Common myeloid progenitor, CD34-positive (primary cell): ENCODE results near the gene NAGPA.

Experiments used
- CTCF ChIA-PET: fragments of 350-600 bp; sonication (Branson Sonifier 250); formaldehyde crosslinking; loops from one replicate; lab custom pipeline; 2021; ENCODE audit warnings: antibody characterized with exemption; lab: Charles Lee
- POLR2A ChIA-PET: fragments of 350-600 bp; sonication (Branson Sonifier 250); formaldehyde crosslinking; loops from one replicate; lab custom pipeline; 2021; ENCODE audit warnings: antibody characterized with exemption; lab: Charles Lee
- DNase-seq, 3 donors: peaks; one replicate each; pipeline versions ENCODE4 v3.0.0 to v3.0.0-alpha.2; 2013
- H3K27ac ChIP-seq, 2 experiments: 1 replicate in 1 of 2; 2 replicates in 1 of 2; pipeline ENCODE4 v1.7.0; 2013; ENCODE audit warnings: inconsistent platforms in 2 of 2, low read length in 2 of 2, mild to moderate bottlenecking in 2 of 2, low read depth in 1 of 2, moderate library complexity in 1 of 2; ENCODE audit not compliant: severe bottlenecking in 2 of 2, insufficient read depth in 1 of 2, poor library complexity in 1 of 2
- H3K27me3 ChIP-seq, 5 experiments: replicated peaks in 2 of 5; 1 replicate in 3 of 5; 2 replicates in 2 of 5; pipeline versions ENCODE4 v1.6.1 to v1.7.0; 2013; ENCODE audit warnings: low read length in 4 of 5, mild to moderate bottlenecking in 2 of 5, moderate library complexity in 2 of 5, inconsistent platforms in 1 of 5; ENCODE audit not compliant: insufficient read depth in 5 of 5, control insufficient read depth in 4 of 5
- H3K36me3 ChIP-seq, 4 experiments: 1 replicate in 2 of 4; 2 replicates in 2 of 4; pipeline versions ENCODE4 v1.6.1 to v1.7.0; 2013; ENCODE audit warnings: low read length in 3 of 4, control low read depth in 1 of 4, mild to moderate bottlenecking in 1 of 4; ENCODE audit not compliant: control insufficient read depth in 4 of 4, insufficient read depth in 4 of 4
- H3K4me1 ChIP-seq, 4 experiments: 1 replicate in 3 of 4; 2 replicates in 1 of 4; pipeline versions ENCODE4 v1.6.1 to v1.7.1; 2013; ENCODE audit warnings: low read length in 3 of 4, mild to moderate bottlenecking in 3 of 4, control low read depth in 1 of 4, inconsistent platforms in 1 of 4, moderate library complexity in 1 of 4; ENCODE audit not compliant: control insufficient read depth in 4 of 4, insufficient read depth in 4 of 4; ENCODE audit errors: control extremely low read depth in 1 of 4
- H3K4me3 ChIP-seq, 7 experiments: 1 replicate in 4 of 7; 2 replicates in 3 of 7; pipeline versions ENCODE4 v1.5.1 to v1.7.0; 2013; ENCODE audit warnings: mild to moderate bottlenecking in 7 of 7, low read length in 6 of 7, moderate library complexity in 6 of 7, inconsistent platforms in 2 of 7, low read depth in 2 of 7, control low read depth in 1 of 7; ENCODE audit not compliant: insufficient read depth in 4 of 7, control insufficient read depth in 1 of 7; ENCODE audit errors: extremely low read depth in 1 of 7
- H3K9me3 ChIP-seq, 5 experiments: 1 replicate in 4 of 5; 2 replicates in 1 of 5; pipeline versions ENCODE4 v1.6.1 to v1.7.1; 2013; ENCODE audit warnings: low read length in 4 of 5, mild to moderate bottlenecking in 2 of 5, inconsistent platforms in 1 of 5, low read depth in 1 of 5, moderate library complexity in 1 of 5; ENCODE audit not compliant: control insufficient read depth in 4 of 5, insufficient read depth in 2 of 5; ENCODE audit errors: control extremely low read depth in 1 of 5
- WGBS: methylation state at CpG from one replicate; pipeline ENCODE4 v1.1.5; 2013; ENCODE audit not compliant: insufficient coverage; 5-methylcytosine and 5-hydroxymethylcytosine counted together

Gene NAGPA

DNA sequence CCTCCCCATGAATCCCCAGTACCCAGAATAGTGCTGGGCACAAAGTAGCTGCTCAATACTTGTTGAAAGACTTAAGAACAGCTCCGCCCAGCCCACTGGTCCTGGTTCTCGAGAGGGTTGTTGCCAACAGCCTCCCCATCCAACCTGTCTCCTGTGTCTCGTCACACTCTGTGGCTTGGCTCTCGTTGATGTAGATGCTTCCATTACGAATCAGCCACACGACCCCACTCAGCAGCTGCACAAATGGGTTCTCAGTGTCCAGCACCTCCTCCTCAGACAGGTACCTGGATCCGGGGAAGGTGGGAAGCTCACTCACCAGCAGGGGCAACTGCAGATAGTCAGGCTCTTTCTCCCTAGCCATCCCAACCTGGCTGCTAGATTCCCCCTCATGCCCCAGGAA lies 2.1 kb downstream of the NAGPA start:
- H3K4me3 ChIP-seq: no peak overlapping the region
- 97% methylated on average over 7 of the region's 7 CpGs for WGBS
- H3K9me3 ChIP-seq: no peaks in the 10 kb centered on the region
- DNase-seq: no peak
- no peak overlapping the region for H3K27ac ChIP-seq
- peaks cover 0 to 3% (median 0%) of the 10 kb centered on the region in 5 experiments for H3K27me3 ChIP-seq
- ChIA-PET CTCF (no interaction called here), POLR2A (no interaction called here)
- peaks cover 10 to 18% (median 14%) of the 10 kb centered on the region in 4 experiments for H3K4me1 ChIP-seq
- peaks cover 0 to 33% (median 12%) of the 10 kb centered on the region in 4 experiments for H3K36me3 ChIP-seq

DNA sequence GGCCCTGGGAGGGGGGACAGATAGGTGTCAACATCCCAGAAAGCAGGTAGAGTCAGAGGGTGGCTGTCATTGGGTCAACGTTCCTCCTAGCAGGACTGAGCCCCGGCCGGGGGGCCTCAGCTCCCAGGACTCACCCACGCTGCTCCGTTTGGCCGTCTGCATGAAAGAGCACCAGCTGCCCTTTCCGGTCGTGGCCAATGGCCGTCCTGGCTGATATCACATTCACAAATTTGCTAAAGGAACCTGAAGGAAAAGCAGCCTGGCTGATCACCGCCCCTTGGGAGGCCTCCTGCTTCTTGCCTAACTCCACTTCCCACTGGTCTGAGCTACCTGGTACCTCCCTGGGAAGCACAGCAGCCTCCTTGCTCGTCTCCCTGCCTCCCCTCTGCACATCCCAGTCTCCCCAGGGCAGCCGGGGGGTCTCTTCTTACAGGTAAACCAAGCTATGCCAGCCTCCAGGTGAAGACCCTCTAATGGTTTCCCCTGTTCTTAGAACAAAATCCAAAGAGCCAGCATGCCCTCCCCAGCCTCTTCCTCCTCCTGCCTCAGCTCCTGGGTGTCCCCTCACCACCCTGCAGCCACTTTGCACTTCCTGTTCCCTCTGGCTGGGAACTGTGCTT lies 3.4 kb downstream of the NAGPA start:
- POLR2A ChIA-PET: interaction anchor here (0.6 kb wide), 1 partner anchor 137 kb away, joined by 4 read pairs; no protein-coding TSS in a partner anchor
- 91% methylated on average over 11 of the region's 12 CpGs for WGBS
- DNase-seq: no peak
- Histone ChIP-seq H3K36me3 (peaks cover 0 to 38% (median 12%) of the 10 kb centered on the region in 4 experiments), H3K9me3 (no peaks in the 10 kb centered on the region), H3K4me3 (no peak overlapping the region), H3K4me1 (peaks cover 10 to 18% (median 14%) of the 10 kb centered on the region in 4 experiments), H3K27me3 (no peaks in the 10 kb centered on the region), H3K27ac (no peak overlapping the region)
- CTCF ChIA-PET: interaction anchor here (1.5 kb wide), 1 partner anchor 22 kb away, joined by 3 read pairs; no protein-coding TSS in a partner anchor

DNA sequence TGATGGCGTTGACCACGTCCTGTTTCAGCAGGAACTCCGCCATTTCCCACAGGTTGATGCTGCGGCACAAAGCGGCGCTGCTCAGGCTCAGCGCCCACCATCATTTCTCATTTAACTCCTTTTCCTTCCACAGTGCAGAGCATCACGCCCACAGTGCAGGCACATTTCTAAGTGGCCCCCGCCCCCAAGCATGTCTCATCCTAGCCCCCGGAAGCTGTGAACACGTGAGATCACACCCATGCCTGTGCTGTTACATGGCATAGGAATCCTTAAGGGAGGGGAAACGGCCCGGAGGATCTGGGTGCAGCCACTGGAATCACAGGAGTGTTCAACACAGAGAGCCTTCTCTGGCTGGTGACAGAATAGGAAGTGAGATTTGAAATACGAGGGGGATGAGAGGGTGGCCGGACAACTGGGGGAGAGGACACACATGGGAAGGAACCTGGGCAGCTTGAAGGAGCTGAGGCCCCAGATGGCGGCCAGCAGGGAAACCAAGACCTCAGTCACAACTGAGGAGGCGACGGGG lies 4.7 kb downstream of the NAGPA start:
- Histone ChIP-seq H3K4me3 (no peak overlapping the region), H3K27me3 (no peaks in the 10 kb centered on the region), H3K4me1 (peaks cover 4 to 13% (median 10%) of the 10 kb centered on the region in 4 experiments), H3K36me3 (peaks cover 0 to 48% (median 12%) of the 10 kb centered on the region in 4 experiments), H3K9me3 (no peaks in the 10 kb centered on the region), H3K27ac (no peak overlapping the region)
- DNase-seq: no peak
- CTCF ChIA-PET: interaction anchor here (1.5 kb wide), 1 partner anchor 24 kb away, joined by 3 read pairs; no protein-coding TSS in a partner anchor
- POLR2A ChIA-PET: no interaction called here
- WGBS: 94% methylated on average over 12 of the region's 18 CpGs

DNA sequence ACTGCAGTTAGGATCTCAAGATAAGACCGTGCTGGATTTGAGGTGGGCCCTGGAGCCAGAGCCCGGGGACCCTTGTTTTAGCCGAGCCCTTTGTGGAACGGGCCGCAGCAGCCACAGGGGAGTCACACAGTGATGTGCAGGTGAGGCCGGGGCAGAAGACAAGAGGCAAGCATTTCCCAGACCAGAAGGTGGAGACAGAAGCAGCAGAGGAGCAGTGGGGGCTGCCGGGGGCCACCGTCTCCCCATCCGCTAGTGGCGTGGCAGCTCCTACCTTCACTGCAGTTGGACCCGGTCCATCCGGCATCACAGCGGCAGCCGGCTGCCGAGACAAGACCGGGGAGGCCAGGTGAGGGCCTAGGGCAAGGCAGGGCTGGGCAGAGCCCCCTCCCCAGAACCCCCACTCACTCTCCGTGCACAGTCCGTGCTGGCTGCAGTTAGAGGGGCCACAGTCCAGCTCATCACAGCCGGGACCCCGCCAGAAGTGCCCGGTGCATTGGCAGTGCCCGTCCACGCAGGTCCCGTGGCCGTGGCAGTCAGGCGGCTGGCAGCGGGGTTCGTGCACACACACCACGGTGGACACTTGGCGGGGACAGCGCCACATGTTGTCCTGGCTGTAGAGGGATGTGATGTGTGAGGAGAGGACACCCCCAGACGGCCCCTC lies 6.0 kb downstream of the NAGPA start:
- ChIA-PET POLR2A (interaction anchor here (0.6 kb wide), 1 partner anchor 1717 kb away, joined by 3 read pairs; no protein-coding TSS in a partner anchor), CTCF (interaction anchor here (0.6 kb wide), 1 partner anchor 158 kb away, joined by 3 read pairs; no protein-coding TSS in a partner anchor)

DNA sequence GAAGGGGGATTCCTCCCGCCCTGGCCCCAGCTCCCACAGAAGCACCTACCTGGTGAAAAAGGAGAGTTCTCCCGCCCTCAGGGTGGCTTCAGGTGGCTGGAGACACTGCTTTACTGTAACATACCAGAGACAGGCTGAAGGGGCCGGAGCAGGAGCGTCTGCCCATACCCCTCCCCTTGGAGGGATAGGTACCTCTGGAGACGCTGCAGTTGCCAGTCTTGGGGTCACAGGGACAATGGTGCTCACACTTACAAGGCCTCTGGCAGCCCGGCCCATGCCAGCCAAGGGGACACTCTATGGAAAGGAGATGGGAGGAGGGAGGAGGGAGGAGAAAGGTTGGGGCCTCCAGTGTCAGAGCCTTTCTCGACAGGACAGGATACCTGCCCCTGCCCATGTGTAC lies 6.6 kb downstream of the NAGPA start:
- Histone ChIP-seq H3K4me1 (no peaks in the 10 kb centered on the region), H3K9me3 (no peaks in the 10 kb centered on the region), H3K36me3 (peaks cover 0 to 48% (median 12%) of the 10 kb centered on the region in 4 experiments), H3K4me3 (no peak overlapping the region), H3K27me3 (no peaks in the 10 kb centered on the region), H3K27ac (no peak overlapping the region)
- POLR2A ChIA-PET: no interaction called here
- CTCF ChIA-PET: no interaction called here
- WGBS: 94% methylated on average over 5 of the region's 7 CpGs
- no peak for DNase-seq

More for the DNA sequence above, 6.0 kb downstream of the NAGPA start:
- H3K4me3 ChIP-seq: no peak overlapping the region
- no peak overlapping the region for H3K27ac ChIP-seq
- H3K27me3 ChIP-seq: no peaks in the 10 kb centered on the region
- no peak for DNase-seq
- 98% methylated on average over 22 of the region's 32 CpGs for WGBS
- H3K9me3 ChIP-seq: no peaks in the 10 kb centered on the region
- peaks cover under 1 to 3% (median 2%) of the 10 kb centered on the region in 4 experiments for H3K4me1 ChIP-seq
- H3K36me3 ChIP-seq: peaks cover 0 to 48% (median 12%) of the 10 kb centered on the region in 4 experiments

DNA sequence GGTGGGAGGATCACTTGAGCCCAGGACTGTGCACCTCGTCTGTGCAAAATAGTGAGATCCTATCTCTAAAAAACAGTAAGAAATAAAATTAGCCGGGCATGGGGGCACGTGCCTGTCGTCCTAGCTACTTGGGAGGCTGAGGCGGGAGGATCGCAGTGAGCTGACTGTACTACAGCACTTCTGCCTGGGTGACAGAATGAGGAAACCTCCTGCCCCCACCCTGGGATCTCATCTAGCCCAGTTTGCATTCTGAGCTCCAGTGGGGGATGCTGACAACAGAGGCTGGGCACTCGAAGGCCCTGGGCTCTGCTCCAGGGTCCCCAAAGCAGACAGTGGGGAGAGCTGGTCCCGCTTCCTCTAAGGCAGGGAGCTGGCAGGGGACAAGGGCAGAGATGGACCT lies 7.1 kb downstream of the NAGPA start:
- Histone ChIP-seq H3K27me3 (no peaks in the 10 kb centered on the region), H3K27ac (no peak overlapping the region), H3K36me3 (peaks cover 0 to 48% (median 12%) of the 10 kb centered on the region in 4 experiments), H3K4me3 (no peak overlapping the region), H3K4me1 (no peaks in the 10 kb centered on the region), H3K9me3 (no peaks in the 10 kb centered on the region)
- 95% methylated on average over 8 of the region's 8 CpGs for WGBS
- ChIA-PET POLR2A (no interaction called here), CTCF (no interaction called here)
- no peak for DNase-seq
